Hepatocyte (in vitro differentiated cells): ENCODE measurements around the gene PAEP. TPM values are rescaled to one million over a fixed set of nuclear protein-coding genes. Genes with fewer than 3 reads are reported as not detected.
"Not testable (repeated sequence)": the region's sequence is repeated elsewhere in the genome, so short reads cannot be mapped to it uniquely, and the experiment has no call there.

ENCODE experiments used
- DNase-seq: peaks from one replicate; pipeline ENCODE4 v3.0.0-alpha.2; 2016; ENCODE audit warnings: low spot score
- H2AFZ ChIP-seq: fragments of 200-600 bp; sonication (generic); 2 replicates; pipeline ENCODE4 v1.6.0; 2016; ENCODE audit warnings: antibody characterized with exemption, mild to moderate bottlenecking
- H3K27ac ChIP-seq: fragments of 200-600 bp; sonication (generic); 2 replicates; pipeline ENCODE4 v1.5.1; 2016; ENCODE audit warnings: mild to moderate bottlenecking
- H3K27me3 ChIP-seq: fragments of 200-600 bp; sonication (generic); 2 replicates; pipeline ENCODE4 v1.6.1; 2016
- H3K36me3 ChIP-seq: fragments of 200-600 bp; sonication (generic); replicated peaks from 2 replicates; pipeline ENCODE4 v1.5.1; 2016; ENCODE audit warnings: low read depth; ENCODE audit not compliant: insufficient read depth
- H3K4me1 ChIP-seq: fragments of 200-600 bp; sonication (generic); 2 replicates; pipeline ENCODE4 v1.5.1; 2016; ENCODE audit warnings: mild to moderate bottlenecking, moderate library complexity; ENCODE audit not compliant: insufficient read depth
- H3K4me2 ChIP-seq: fragments of 200-600 bp; sonication (generic); 2 replicates; pipeline ENCODE4 v1.6.0; 2016
- H3K4me3 ChIP-seq: fragments of 200-600 bp; sonication (generic); 2 replicates; pipeline ENCODE4 v1.5.1; 2016; ENCODE audit warnings: mild to moderate bottlenecking
- H3K79me2 ChIP-seq: fragments of 200-600 bp; sonication (generic); 2 replicates; pipeline ENCODE4 v1.6.0; 2017; ENCODE audit warnings: mild to moderate bottlenecking
- H3K9me2 ChIP-seq: fragments of 200-600 bp; sonication (generic); replicated peaks from 2 replicates; pipeline ENCODE4 v1.6.0; 2017; ENCODE audit warnings: mild to moderate bottlenecking; ENCODE audit not compliant: insufficient read depth
- H3K9me3 ChIP-seq: fragments of 200-600 bp; sonication (generic); 2 replicates; pipeline ENCODE4 v1.5.1; 2016; ENCODE audit warnings: low read depth, mild to moderate bottlenecking
- H4K20me1 ChIP-seq: fragments of 200-600 bp; sonication (generic); 2 replicates; pipeline ENCODE4 v1.6.0; 2016; ENCODE audit warnings: mild to moderate bottlenecking; ENCODE audit not compliant: insufficient read depth, poor library complexity, severe bottlenecking
- EZH2 ChIP-seq: fragments of 200-600 bp; sonication (generic); IDR thresholded peaks from 2 replicates; pipeline ENCODE4 v1.6.1; 2016; ENCODE audit warnings: antibody characterized with exemption, mild to moderate bottlenecking, borderline replicate concordance
- EZH2phosphoT487 ChIP-seq: fragments of 200-600 bp; sonication (generic); IDR thresholded peaks from one replicate; pipeline ENCODE4 v1.6.1; 2018; ENCODE audit warnings: antibody characterized with exemption, mild to moderate bottlenecking, low read depth, moderate library complexity; ENCODE audit not compliant: unreplicated experiment, severe bottlenecking
- WGBS: methylation state at CpG from one replicate; pipeline ENCODE4 v1.1.6; 2016; ENCODE audit warnings: low lambda C conversion rate; ENCODE audit errors: missing lambda C conversion rate; 5-methylcytosine and 5-hydroxymethylcytosine counted together
- polyA plus RNA-seq: library from polyadenylated mRNA; unstranded; fragments of >200 nt; fragmentation: Nextera tagmentation; extraction: Ambion mirVana; gene quantifications from 2 replicates; pipeline ENCODE4 v1.2.1, GENCODE V29; 2016
- total RNA-seq: library from RNA; depleted of rRNA; stranded (reverse); fragments of >200 nt; gene quantifications from 2 replicates; pipeline ENCODE4 v1.2.3, GENCODE V29; 2014
- TF ChIP-seq, protein P1 (sequence below): fragments of 200-600 bp; sonication (generic); IDR thresholded peaks from 2 replicates; pipeline ENCODE4 v1.5.1; 2016; ENCODE audit warnings: antibody characterized with exemption, mild to moderate bottlenecking; ENCODE audit not compliant: poor library complexity

The PAEP gene
- total and polyA plus RNA-seq, 2 experiments from 2014 or later: not detected

DNA sequence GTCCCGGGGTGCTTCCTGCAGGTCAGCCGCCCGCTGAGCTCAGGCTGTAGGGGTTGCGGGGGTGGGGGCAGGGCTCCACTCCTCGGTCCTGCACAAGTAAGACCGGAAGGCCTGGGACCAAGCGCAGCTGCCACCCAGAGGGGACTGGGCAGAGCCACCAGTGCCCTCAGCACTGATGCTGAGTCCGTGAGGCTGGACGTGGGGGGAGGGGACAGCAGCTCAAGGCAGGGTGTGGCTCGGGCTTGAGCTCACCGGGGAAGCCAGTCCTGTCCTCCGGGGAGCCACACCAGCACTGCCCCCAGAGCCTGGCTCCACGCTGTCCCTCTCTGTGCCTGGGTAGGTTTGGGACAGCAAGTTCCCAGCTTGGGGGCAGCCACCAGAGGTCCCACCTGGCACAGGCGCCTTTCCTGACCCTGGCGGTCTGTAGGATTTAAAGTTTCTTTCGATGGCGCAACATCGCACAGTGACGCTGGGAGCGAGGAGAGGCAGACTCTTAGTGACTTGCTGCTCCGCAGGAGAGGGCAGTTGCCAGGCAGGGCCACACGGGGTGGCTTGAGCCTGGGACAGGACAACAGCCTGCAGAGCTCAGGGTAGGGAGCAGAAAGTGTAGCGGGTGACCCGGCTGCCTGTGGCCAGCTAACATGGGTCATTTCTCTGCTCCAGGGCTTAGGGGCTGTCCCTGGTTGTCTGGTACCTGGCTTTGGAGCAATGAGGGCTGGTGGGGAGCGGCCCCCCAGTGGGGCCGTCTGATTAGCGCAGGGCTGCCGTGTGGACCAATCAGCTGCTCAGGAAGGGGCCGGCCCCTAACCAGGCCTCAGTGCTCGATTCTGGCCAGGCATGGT, 34.6 kb upstream of the PAEP start:
- no peaks in the 10 kb centered on the region for H3K79me2 ChIP-seq
- H3K9me3 ChIP-seq: no peaks in the 10 kb centered on the region
- no peaks in the 10 kb centered on the region for H3K9me2 ChIP-seq
- 76% methylated on average over 29 of the region's 30 CpGs for WGBS
- H4K20me1 ChIP-seq: no peaks in the 10 kb centered on the region
- H3K27me3 ChIP-seq: no peaks in the 10 kb centered on the region
- DNase-seq: no peak
- H3K4me2 ChIP-seq: no peak overlapping the region
- no peaks in the 10 kb centered on the region for H3K4me1 ChIP-seq
- H3K36me3 ChIP-seq: no peaks in the 10 kb centered on the region
- H2AFZ ChIP-seq: no peak overlapping the region
- H3K4me3 ChIP-seq: no peak overlapping the region
- no peak overlapping the region for H3K27ac ChIP-seq
- TF ChIP-seq EZH2phosphoT487: no peak
- TF ChIP-seq, protein P1, sequence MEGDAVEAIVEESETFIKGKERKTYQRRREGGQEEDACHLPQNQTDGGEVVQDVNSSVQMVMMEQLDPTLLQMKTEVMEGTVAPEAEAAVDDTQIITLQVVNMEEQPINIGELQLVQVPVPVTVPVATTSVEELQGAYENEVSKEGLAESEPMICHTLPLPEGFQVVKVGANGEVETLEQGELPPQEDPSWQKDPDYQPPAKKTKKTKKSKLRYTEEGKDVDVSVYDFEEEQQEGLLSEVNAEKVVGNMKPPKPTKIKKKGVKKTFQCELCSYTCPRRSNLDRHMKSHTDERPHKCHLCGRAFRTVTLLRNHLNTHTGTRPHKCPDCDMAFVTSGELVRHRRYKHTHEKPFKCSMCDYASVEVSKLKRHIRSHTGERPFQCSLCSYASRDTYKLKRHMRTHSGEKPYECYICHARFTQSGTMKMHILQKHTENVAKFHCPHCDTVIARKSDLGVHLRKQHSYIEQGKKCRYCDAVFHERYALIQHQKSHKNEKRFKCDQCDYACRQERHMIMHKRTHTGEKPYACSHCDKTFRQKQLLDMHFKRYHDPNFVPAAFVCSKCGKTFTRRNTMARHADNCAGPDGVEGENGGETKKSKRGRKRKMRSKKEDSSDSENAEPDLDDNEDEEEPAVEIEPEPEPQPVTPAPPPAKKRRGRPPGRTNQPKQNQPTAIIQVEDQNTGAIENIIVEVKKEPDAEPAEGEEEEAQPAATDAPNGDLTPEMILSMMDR: no peak
- no peak for TF ChIP-seq EZH2

DNA sequence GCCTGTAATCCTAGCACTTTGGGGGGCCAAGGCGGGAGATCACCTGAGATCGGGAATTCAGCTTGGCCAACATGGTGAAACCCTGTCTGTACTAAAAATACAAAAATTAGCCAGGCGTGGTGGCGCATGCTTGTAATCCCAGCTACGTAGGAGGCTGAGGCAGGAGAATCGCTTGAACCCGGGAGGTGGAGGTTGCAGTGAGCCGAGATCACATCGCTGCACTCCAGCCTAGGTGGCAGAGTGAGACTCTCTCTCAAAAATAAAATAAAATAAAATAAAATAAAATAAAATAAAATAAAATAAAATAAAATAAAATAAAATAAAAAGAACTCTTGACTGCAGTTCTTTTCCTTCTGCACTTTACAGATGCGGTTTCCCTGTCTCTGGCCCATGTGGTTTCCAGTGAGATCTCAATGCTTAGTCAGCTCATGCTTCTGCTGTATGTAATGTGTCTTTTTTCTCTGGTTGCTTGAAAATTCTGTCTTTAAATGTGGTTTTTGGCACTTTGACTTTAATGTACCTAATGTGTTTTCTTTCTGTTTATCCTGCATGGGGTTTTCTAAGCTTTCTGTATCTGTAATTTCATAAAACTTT, 32.6 kb upstream of the PAEP start:
- H3K27me3 ChIP-seq, H3K9me3 ChIP-seq, H3K9me2 ChIP-seq, H3K36me3 ChIP-seq, H2AFZ ChIP-seq, H4K20me1 ChIP-seq, DNase-seq, H3K27ac ChIP-seq, H3K4me3 ChIP-seq, H3K4me2 ChIP-seq, H3K4me1 ChIP-seq, H3K79me2 ChIP-seq: not testable (repeated sequence)
- 95% methylated on average over 10 of the region's 10 CpGs for WGBS

DNA sequence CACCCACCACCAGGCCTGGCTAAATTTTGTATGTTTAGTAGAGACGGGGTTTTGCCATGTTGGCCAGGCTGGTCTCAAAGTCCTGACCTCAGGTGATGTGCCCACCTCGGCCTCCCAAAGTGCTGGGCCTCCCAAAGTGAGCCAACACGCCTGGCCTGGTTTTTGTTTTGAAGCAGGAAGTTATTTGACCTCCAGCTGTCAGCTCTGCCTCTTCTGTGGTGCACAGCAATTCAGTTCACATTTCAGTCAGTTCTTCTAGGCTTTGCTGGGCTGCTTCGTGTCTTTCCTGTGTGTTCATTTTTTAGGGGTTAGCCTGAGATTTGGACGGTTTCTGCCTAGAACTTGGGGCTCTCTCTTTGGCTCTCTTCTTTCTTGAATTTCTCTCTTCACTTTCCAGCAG, 31.4 kb upstream of the PAEP start:
- no peaks in the 10 kb centered on the region for H3K9me2 ChIP-seq
- no peak overlapping the region for H3K4me3 ChIP-seq
- no peak overlapping the region for H3K27ac ChIP-seq
- no peak overlapping the region for H3K4me2 ChIP-seq
- 79% methylated on average over 5 of the region's 5 CpGs for WGBS
- H3K36me3 ChIP-seq: no peaks in the 10 kb centered on the region
- no peaks in the 10 kb centered on the region for H3K79me2 ChIP-seq
- no peak overlapping the region for H2AFZ ChIP-seq
- no peaks in the 10 kb centered on the region for H3K9me3 ChIP-seq
- no peaks in the 10 kb centered on the region for H4K20me1 ChIP-seq
- H3K27me3 ChIP-seq: no peaks in the 10 kb centered on the region
- no peaks in the 10 kb centered on the region for H3K4me1 ChIP-seq
- no peak for DNase-seq
- TF ChIP-seq EZH2 (no peak), EZH2phosphoT487 (no peak)
- TF ChIP-seq, protein P1: no peak

DNA sequence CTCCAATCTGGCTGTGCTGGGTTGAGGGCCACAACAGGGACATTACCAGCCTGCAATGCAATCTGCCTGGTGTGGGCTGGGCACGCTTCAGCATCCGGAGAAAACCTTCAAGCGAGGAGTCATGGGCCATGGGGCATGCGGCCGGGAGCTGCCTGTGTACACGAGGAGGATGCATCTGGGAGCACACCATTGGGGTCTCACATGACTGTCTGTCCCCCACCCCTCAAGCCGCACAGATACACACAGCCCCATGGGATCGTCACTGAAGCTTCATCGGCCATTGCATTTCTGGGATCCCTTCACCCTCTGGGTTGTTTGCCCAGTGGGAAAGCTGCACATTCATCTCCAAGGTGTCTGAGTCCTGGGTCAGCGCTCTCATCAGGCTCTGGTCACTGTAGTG, 30.5 kb upstream of the PAEP start:
- TF ChIP-seq, protein P1: no peak
- no peak for TF ChIP-seq EZH2
- no peak for TF ChIP-seq EZH2phosphoT487
- Histone ChIP-seq H3K36me3 (no peaks in the 10 kb centered on the region), H4K20me1 (no peaks in the 10 kb centered on the region), H3K79me2 (no peaks in the 10 kb centered on the region), H3K4me2 (no peak overlapping the region), H3K4me3 (no peak overlapping the region), H2AFZ (no peak overlapping the region), H3K4me1 (no peaks in the 10 kb centered on the region), H3K9me3 (no peaks in the 10 kb centered on the region), H3K9me2 (no peaks in the 10 kb centered on the region), H3K27me3 (no peaks in the 10 kb centered on the region), H3K27ac (no peak overlapping the region)
- DNase-seq: no peak
- 95% methylated on average over 10 of the region's 10 CpGs for WGBS
